ENCODE results near the gene EME1. TPM values are rescaled to one million over a fixed set of nuclear protein-coding genes. Genes with fewer than 3 reads are reported as not detected.

EME1 gene
- total RNA-seq, 1 experiment from 2014 or later: 20.0 TPM

DNA sequence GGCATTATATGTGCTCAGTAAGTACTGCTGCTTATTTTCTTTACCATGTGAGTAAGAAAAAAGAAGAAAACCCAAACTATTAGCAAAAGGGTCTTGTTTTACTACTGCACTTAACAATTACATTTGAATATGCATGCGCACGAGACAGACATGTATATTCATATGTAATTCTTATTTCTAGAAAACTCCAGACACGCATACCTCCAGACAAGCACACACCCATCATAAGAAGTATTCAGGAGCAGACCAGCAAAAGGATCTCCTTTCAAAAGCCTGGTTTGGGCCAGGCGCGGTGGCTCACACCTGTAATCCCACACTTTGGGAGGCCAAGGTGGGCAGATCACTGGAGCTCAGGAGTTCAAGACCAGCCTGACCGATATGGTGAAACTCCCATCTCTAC lies 16.5 kb downstream of the EME1 start:
- H3K4me2 ChIP-seq (ENCODE audit: low read length): no peak overlapping the region
- no peak overlapping the region for H3K9ac ChIP-seq (ENCODE audit: low read length)
- peaks cover 55% of the 10 kb centered on the region for H3K79me2 ChIP-seq (ENCODE audit: low read length)
- intact Hi-C loops (cut with micrococcal nuclease): no loop called here
- H3K36me3 ChIP-seq (ENCODE audit: low read depth, low read length): peaks cover 92% of the 10 kb centered on the region
- no peak overlapping the region for H3K27ac ChIP-seq (ENCODE audit: low read length)
- H4K20me1 ChIP-seq (ENCODE audit: low read length): peaks cover 37% of the 10 kb centered on the region
- DNase-seq (no peak), ATAC-seq (no peak)
- TF ChIP-seq EZH2 (IDR thresholded peaks at IDR 0.05; ENCODE audit: low read length, unreplicated experiment): no peak
- H3K4me3 ChIP-seq (ENCODE audit: low read length): no peak overlapping the region
- POLR2A ChIA-PET (ENCODE audit: unreplicated experiment): no interaction called here
- H3K4me1 ChIP-seq (ENCODE audit: insufficient read depth, low read length): peaks cover 40% of the 10 kb centered on the region
- no peak overlapping the region for H2AFZ ChIP-seq (ENCODE audit: low read length)
- BruUV-seq (replicated peaks): no TSS peak
- CTCF ChIA-PET: no interaction called here
- H3K9me3 ChIP-seq (ENCODE audit: low read length): no peaks in the 10 kb centered on the region
- no peaks in the 10 kb centered on the region for H3K27me3 ChIP-seq (ENCODE audit: low read length)
- no peaks in the 10 kb centered on the region for H3K9me2 ChIP-seq (replicated peaks; ENCODE audit: low read length)
- peaks cover 20% of the 10 kb centered on the region for H3F3A ChIP-seq (ENCODE audit: low read length, unreplicated experiment)

GRCh38 chr17:50392621-50393020 lies 19.6 kb downstream of the EME1 start:
- Histone ChIP-seq H3K9me3 (ENCODE audit: low read length) (no peaks in the 10 kb centered on the region), H3K4me3 (ENCODE audit: low read length) (peak overlapping the region; percentile 13; the same call in 1 of the 2 replicates), H3K79me2 (ENCODE audit: low read length) (peaks cover 80% of the 10 kb centered on the region), H3K9me2 (replicated peaks; ENCODE audit: low read length) (no peaks in the 10 kb centered on the region), H4K20me1 (ENCODE audit: low read length) (peaks cover 55% of the 10 kb centered on the region), H3K27me3 (ENCODE audit: low read length) (no peaks in the 10 kb centered on the region), H3K9ac (ENCODE audit: low read length) (no peak overlapping the region), H3K4me1 (ENCODE audit: insufficient read depth, low read length) (peaks cover 52% of the 10 kb centered on the region), H3K4me2 (ENCODE audit: low read length) (peak overlapping the region; percentile 60), H2AFZ (ENCODE audit: low read length) (no peak overlapping the region), H3K36me3 (ENCODE audit: low read depth, low read length) (peaks cover 73% of the 10 kb centered on the region), H3F3A (ENCODE audit: low read length, unreplicated experiment) (peaks cover 20% of the 10 kb centered on the region), H3K27ac (ENCODE audit: low read length) (peak overlapping the region; percentile 81)
- no TSS peak for BruUV-seq (replicated peaks)
- TF ChIP-seq EZH2 (IDR thresholded peaks at IDR 0.05; ENCODE audit: low read length, unreplicated experiment): no peak
- no peak for TF ChIP-seq CTCF (conservative IDR thresholded peaks at IDR 0.05; ENCODE audit: low read depth, low read length)
- no peak for TF ChIP-seq EZH2phosphoT487 (IDR thresholded peaks at IDR 0.05; ENCODE audit: borderline replicate concordance, low read length)
- intact Hi-C loops (cut with micrococcal nuclease): loop anchor here (10.0 kb wide), 1 partner anchor 242 kb away; the partner anchor contains the start of gene ABCC3
- no peak for ATAC-seq
- no peak for DNase-seq
- CTCF ChIA-PET: no interaction called here
- POLR2A ChIA-PET (ENCODE audit: unreplicated experiment): interaction anchor here (0.6 kb wide), 1 partner anchor 39 kb away, joined by 3 read pairs; no protein-coding TSS in a partner anchor

DNA sequence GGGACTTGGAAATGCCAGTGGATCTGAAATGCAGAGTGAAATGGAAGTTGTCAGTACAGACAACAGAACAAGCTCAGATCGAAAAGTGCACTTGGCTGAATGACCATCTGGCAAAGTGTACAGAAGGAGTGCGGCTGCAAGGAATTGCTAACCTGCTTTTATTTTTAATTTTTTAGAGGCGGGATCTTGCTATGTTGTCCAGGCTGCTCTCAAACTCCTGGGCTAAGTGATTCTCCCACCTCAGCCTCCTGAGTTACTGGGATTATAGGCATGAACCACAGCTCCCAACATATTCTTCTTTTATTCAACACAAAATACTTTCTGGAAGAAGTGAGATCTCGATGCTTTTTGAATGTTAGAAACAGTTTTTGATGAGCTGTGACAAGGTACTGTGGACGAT lies 20.7 kb downstream of the EME1 start:
- TF ChIP-seq EZH2 (IDR thresholded peaks at IDR 0.05; ENCODE audit: low read length, unreplicated experiment) (no peak), EZH2phosphoT487 (IDR thresholded peaks at IDR 0.05; ENCODE audit: borderline replicate concordance, low read length) (no peak), CTCF (conservative IDR thresholded peaks at IDR 0.05; ENCODE audit: low read depth, low read length) (no peak)
- H3K4me1 ChIP-seq (ENCODE audit: insufficient read depth, low read length): peaks cover 55% of the 10 kb centered on the region
- peaks cover 53% of the 10 kb centered on the region for H4K20me1 ChIP-seq (ENCODE audit: low read length)
- no peaks in the 10 kb centered on the region for H3K9me2 ChIP-seq (replicated peaks; ENCODE audit: low read length)
- H2AFZ ChIP-seq (ENCODE audit: low read length): no peak overlapping the region
- ATAC-seq: no peak
- no peak overlapping the region for H3K9ac ChIP-seq (ENCODE audit: low read length)
- peaks cover 20% of the 10 kb centered on the region for H3F3A ChIP-seq (ENCODE audit: low read length, unreplicated experiment)
- intact Hi-C loops (cut with micrococcal nuclease): loop anchor here (10.0 kb wide), 1 partner anchor 241 kb away; the partner anchor contains the start of gene ABCC3
- no peaks in the 10 kb centered on the region for H3K9me3 ChIP-seq (ENCODE audit: low read length)
- no peak for DNase-seq
- H3K27ac ChIP-seq (ENCODE audit: low read length): no peak overlapping the region
- peaks cover 63% of the 10 kb centered on the region for H3K36me3 ChIP-seq (ENCODE audit: low read depth, low read length)
- CTCF ChIA-PET: no interaction called here
- H3K79me2 ChIP-seq (ENCODE audit: low read length): peaks cover 72% of the 10 kb centered on the region
- H3K27me3 ChIP-seq (ENCODE audit: low read length): no peaks in the 10 kb centered on the region
- 0 out of 2 replicates have a peak overlapping the region, but pooled peaks have one; percentile 4 for H3K4me2 ChIP-seq (ENCODE audit: low read length)
- BruUV-seq (replicated peaks): no TSS peak
- POLR2A ChIA-PET (ENCODE audit: unreplicated experiment): no interaction called here
- no peak overlapping the region for H3K4me3 ChIP-seq (ENCODE audit: low read length)
